Astrocyte (in vitro differentiated cells and primary cell): ENCODE results near the gene CHST5. TPM values are rescaled to one million over a fixed set of nuclear protein-coding genes. Genes with fewer than 3 reads are reported as not detected.

Experiments used
- DNase-seq: peaks from one replicate; pipeline ENCODE4 v3.0.0-alpha.2; 2010; ENCODE audit warnings: low read depth
- FAIRE-seq: peaks from 2 replicates; lab custom pipeline; 2011; peaks lifted over from hg19 to GRCh38; lab: Jason Lieb, UNC
- H2AFZ ChIP-seq: 2 replicates; pipeline ENCODE4 v1.6.0; 2012; ENCODE audit warnings: low read depth, low read length, inconsistent platforms
- H3K27ac ChIP-seq: 2 replicates; pipeline ENCODE4 v1.5.1; 2011; ENCODE audit warnings: low read depth, low read length, inconsistent platforms
- H3K27me3 ChIP-seq: 2 replicates; pipeline ENCODE4 v1.6.0; 2011; ENCODE audit warnings: low read length, inconsistent platforms; ENCODE audit not compliant: insufficient read depth
- H3K36me3 ChIP-seq: 2 replicates; pipeline ENCODE4 v1.5.1; 2011; ENCODE audit warnings: low read length, inconsistent platforms; ENCODE audit not compliant: insufficient read depth
- H3K4me1 ChIP-seq: 2 replicates; pipeline ENCODE4 v1.5.1; 2011; ENCODE audit warnings: low read length, inconsistent platforms; ENCODE audit not compliant: insufficient read depth
- H3K4me2 ChIP-seq: 2 replicates; pipeline ENCODE4 v1.6.0; 2012; ENCODE audit warnings: low read length, inconsistent platforms
- H3K4me3 ChIP-seq: 2 replicates; pipeline ENCODE4 v1.5.1; 2011; ENCODE audit warnings: low read depth, mild to moderate bottlenecking, low read length, inconsistent platforms; ENCODE audit not compliant: insufficient read depth
- H3K79me2 ChIP-seq: 2 replicates; pipeline ENCODE4 v1.6.0; 2012; ENCODE audit warnings: mild to moderate bottlenecking, low read length, inconsistent platforms; ENCODE audit not compliant: insufficient read depth
- H3K9ac ChIP-seq: 2 replicates; pipeline ENCODE4 v1.6.0; 2012; ENCODE audit warnings: mild to moderate bottlenecking, low read length, inconsistent platforms
- H3K9me3 ChIP-seq: 2 replicates; pipeline ENCODE4 v1.5.1; 2012; ENCODE audit warnings: low read depth, mild to moderate bottlenecking, low read length, inconsistent platforms; ENCODE audit not compliant: insufficient read depth
- H4K20me1 ChIP-seq: 2 replicates; pipeline ENCODE4 v1.6.0; 2012; ENCODE audit warnings: low read length, inconsistent platforms; ENCODE audit not compliant: insufficient read depth
- H3K27ac Mint-ChIP-seq: one replicate; pipeline ENCODE4 v1.8.0; 2021; ENCODE audit warnings: mild to moderate bottlenecking, mixed read lengths; ENCODE audit not compliant: unreplicated experiment
- H3K27me3 Mint-ChIP-seq: one replicate; pipeline ENCODE4 v1.8.0; 2021; ENCODE audit warnings: low read depth, mixed read lengths; ENCODE audit not compliant: unreplicated experiment
- H3K36me3 Mint-ChIP-seq: one replicate; pipeline ENCODE4 v1.8.0; 2021; ENCODE audit warnings: low read depth, mixed read lengths; ENCODE audit not compliant: unreplicated experiment
- H3K4me1 Mint-ChIP-seq: one replicate; pipeline ENCODE4 v1.8.0; 2021; ENCODE audit warnings: low read depth, mixed read lengths; ENCODE audit not compliant: unreplicated experiment
- H3K4me3 Mint-ChIP-seq: one replicate; pipeline ENCODE4 v1.8.0; 2021; ENCODE audit warnings: mild to moderate bottlenecking, moderate library complexity, mixed read lengths; ENCODE audit not compliant: unreplicated experiment
- H3K9me3 Mint-ChIP-seq: one replicate; pipeline ENCODE4 v1.8.0; 2021; ENCODE audit warnings: mild to moderate bottlenecking, mixed read lengths; ENCODE audit not compliant: unreplicated experiment
- EZH2 ChIP-seq: IDR thresholded peaks from 2 replicates; pipeline ENCODE4 v1.6.1; 2012; ENCODE audit warnings: mild to moderate bottlenecking, low read length, inconsistent platforms; ENCODE audit not compliant: insufficient read depth
- total RNA-seq: library from RNA; stranded (reverse); gene quantifications from 2 replicates; pipeline ENCODE4 v1.2.1, GENCODE V29; 2021
- TF ChIP-seq, protein P1 (sequence below): IDR thresholded peaks from 2 replicates; pipeline ENCODE4 v1.5.1; 2011; ENCODE audit warnings: low read depth, mild to moderate bottlenecking, inconsistent platforms, low read length, moderate library complexity; ENCODE audit not compliant: insufficient read depth

The CHST5 gene
- total RNA-seq, 1 donor from 2014 or later = 0.09 TPM

DNA sequence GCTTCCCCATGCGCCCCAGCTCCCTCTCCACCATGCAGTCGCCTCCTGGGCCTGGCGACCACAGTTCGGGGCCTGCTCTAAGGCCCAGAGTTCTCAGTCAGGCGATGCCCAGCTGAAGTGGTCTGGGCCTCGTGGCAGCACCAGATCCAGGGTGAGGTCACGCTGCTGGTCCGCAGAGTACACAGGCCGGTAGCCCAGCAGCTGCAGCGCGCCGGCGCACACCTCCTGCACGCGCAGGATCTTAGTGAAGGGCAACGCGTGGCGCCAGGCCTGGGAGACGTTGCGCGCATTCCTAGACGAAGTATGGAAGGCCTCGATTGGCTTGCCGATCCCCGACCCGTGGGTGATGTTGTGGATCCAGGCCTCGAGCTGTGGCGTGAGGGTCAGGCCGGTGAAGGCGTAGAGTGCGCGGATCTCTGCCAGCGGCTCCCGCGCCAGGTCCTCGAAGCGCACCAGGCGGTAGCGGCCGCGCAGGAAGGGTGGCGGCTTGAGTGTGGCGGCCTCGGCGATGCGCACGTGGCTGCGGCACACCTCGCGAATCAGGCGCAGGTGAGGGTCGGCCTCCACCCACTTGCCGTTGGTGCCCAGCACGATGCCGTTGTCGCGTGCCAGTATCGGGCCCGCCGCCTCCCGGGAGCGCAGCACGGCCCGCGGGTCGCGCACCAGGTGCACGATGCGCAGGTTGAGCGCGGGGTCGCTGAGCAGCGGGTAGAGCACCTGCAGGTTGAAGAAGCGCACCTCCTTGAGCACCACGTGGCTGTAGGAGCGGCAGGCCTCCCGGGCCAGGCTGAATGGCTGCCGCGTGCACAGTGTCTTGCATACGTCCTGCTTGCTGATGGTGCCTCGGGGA is 6.6 kb downstream of the CHST5 start:
- Mint-ChIP-seq H3K4me3 (no peak overlapping the region), H3K27me3 (peaks cover 16% of the 10 kb centered on the region), H3K4me1 (no peaks in the 10 kb centered on the region), H3K9me3 (peaks cover 2% of the 10 kb centered on the region), H3K27ac (no peak overlapping the region), H3K36me3 (peaks cover 3% of the 10 kb centered on the region)
- H3K9ac ChIP-seq = no peak overlapping the region
- no peaks in the 10 kb centered on the region for H3K79me2 ChIP-seq
- DNase-seq (no peak), FAIRE-seq (no peak)
- no peaks in the 10 kb centered on the region for H3K36me3 ChIP-seq
- no peaks in the 10 kb centered on the region for H3K4me1 ChIP-seq
- H3K4me2 ChIP-seq = no peak overlapping the region
- no peaks in the 10 kb centered on the region for H3K27me3 ChIP-seq
- no peaks in the 10 kb centered on the region for H4K20me1 ChIP-seq
- no peaks in the 10 kb centered on the region for H3K9me3 ChIP-seq
- no peak overlapping the region for H2AFZ ChIP-seq
- H3K27ac ChIP-seq = no peak overlapping the region
- TF ChIP-seq EZH2 = no peak
- TF ChIP-seq, protein P1, sequence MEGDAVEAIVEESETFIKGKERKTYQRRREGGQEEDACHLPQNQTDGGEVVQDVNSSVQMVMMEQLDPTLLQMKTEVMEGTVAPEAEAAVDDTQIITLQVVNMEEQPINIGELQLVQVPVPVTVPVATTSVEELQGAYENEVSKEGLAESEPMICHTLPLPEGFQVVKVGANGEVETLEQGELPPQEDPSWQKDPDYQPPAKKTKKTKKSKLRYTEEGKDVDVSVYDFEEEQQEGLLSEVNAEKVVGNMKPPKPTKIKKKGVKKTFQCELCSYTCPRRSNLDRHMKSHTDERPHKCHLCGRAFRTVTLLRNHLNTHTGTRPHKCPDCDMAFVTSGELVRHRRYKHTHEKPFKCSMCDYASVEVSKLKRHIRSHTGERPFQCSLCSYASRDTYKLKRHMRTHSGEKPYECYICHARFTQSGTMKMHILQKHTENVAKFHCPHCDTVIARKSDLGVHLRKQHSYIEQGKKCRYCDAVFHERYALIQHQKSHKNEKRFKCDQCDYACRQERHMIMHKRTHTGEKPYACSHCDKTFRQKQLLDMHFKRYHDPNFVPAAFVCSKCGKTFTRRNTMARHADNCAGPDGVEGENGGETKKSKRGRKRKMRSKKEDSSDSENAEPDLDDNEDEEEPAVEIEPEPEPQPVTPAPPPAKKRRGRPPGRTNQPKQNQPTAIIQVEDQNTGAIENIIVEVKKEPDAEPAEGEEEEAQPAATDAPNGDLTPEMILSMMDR = no peak
- H3K4me3 ChIP-seq = no peak overlapping the region

DNA sequence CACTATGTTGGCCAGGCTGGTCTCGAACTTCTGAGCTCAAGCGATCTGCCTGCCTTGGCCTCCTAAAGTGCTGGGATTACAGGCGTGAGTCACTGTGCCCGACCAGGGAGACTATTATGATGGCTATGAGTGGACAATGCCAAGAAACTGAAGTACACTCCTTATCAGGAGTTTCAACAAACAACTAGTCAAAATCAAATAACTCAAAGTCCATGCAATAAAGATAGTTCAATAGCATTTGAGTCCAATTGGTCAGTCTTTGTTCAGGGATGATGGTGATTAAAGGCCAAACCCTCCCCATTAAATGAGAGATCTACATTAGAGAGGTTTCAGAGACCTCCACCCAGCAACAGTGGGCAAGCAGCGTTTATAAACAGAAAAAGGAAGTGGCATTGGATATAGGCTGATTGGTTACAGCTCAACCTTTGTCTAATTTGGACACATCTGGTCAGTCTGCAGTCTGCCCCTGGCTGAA is 8.0 kb downstream of the CHST5 start:
- FAIRE-seq (no peak), DNase-seq (no peak)
- Histone ChIP-seq H3K27me3 (no peaks in the 10 kb centered on the region), H3K36me3 (no peaks in the 10 kb centered on the region), H3K4me1 (no peaks in the 10 kb centered on the region), H3K9me3 (no peaks in the 10 kb centered on the region), H3K79me2 (no peaks in the 10 kb centered on the region), H4K20me1 (no peaks in the 10 kb centered on the region), H3K4me3 (no peak overlapping the region), H3K27ac (no peak overlapping the region), H2AFZ (no peak overlapping the region), H3K4me2 (no peak overlapping the region), H3K9ac (no peak overlapping the region)
- peaks cover 3% of the 10 kb centered on the region for H3K36me3 Mint-ChIP-seq
- no peak overlapping the region for H3K4me3 Mint-ChIP-seq
- H3K27me3 Mint-ChIP-seq = peaks cover 16% of the 10 kb centered on the region
- H3K9me3 Mint-ChIP-seq = peaks cover 2% of the 10 kb centered on the region
- no peak overlapping the region for H3K27ac Mint-ChIP-seq
- H3K4me1 Mint-ChIP-seq = no peaks in the 10 kb centered on the region
- TF ChIP-seq EZH2 = no peak
- TF ChIP-seq, protein P1 = no peak
